HG02970 (cell line): ENCODE measurements around the gene SSU72.

Source experiments
- ATAC-seq: cut with Tn5 transposase; IDR thresholded peaks from one replicate; pipeline ENCODE4 v1.9.1; 2021; ENCODE audit warnings: mild to moderate bottlenecking, moderate library complexity, moderate number of reproducible peaks; ENCODE audit not compliant: unreplicated experiment, low FRiP score

The SSU72 gene

GRCh38 chr1:1574721-1575537 lies at the start of gene SSU72:
Gene SSU72, minus strand, starts transcription at chr1:1574863. Its CDS starts 306 bp downstream, at chr1:1574557.
- peak; percentile 82 for ATAC-seq

- ATAC-seq, result no peak
Observed at GRCh38 chr1:1623631-1624442, 49.2 kb upstream of the SSU72 start.

GRCh38 chr1:1623181-1623630 lies 48.5 kb upstream of the SSU72 start:
- ATAC-seq, result no peak

GRCh38 chr1:1622788-1623094 lies 48.1 kb upstream of the SSU72 start:
- ATAC-seq, result no peak

- ATAC-seq, result no peak
Observed at GRCh38 chr1:1622010-1622787, 47.5 kb upstream of the SSU72 start.

GRCh38 chr1:1621173-1622009 lies 46.7 kb upstream of the SSU72 start:
- no peak for ATAC-seq

- ATAC-seq, result no peak
Observed at GRCh38 chr1:1620433-1621139, 45.9 kb upstream of the SSU72 start.

- ATAC-seq, result no peak
Observed at GRCh38 chr1:1619917-1620361, 45.3 kb upstream of the SSU72 start.

GRCh38 chr1:1618396-1619068 lies 43.9 kb upstream of the SSU72 start:
- ATAC-seq, result no peak

GRCh38 chr1:1617925-1618324 lies 43.3 kb upstream of the SSU72 start:
- ATAC-seq, result no peak

- no peak for ATAC-seq
Observed at GRCh38 chr1:1617516-1617915, 42.9 kb upstream of the SSU72 start.

GRCh38 chr1:1616838-1617237 lies 42.2 kb upstream of the SSU72 start:
- ATAC-seq, result no peak

- peak; percentile 13 for ATAC-seq
Observed at GRCh38 chr1:1616045-1616790, 41.6 kb upstream of the SSU72 start.

- ATAC-seq, result peak; percentile 86
Observed at GRCh38 chr1:1615256-1616044, 40.8 kb upstream of the SSU72 start, which contains the start of gene MIB2. Gene MIB2, plus strand, starts transcription at chr1:1615500. Its CDS starts 7,953 bp downstream, at chr1:1623453.

GRCh38 chr1:1614954-1615255 lies 40.2 kb upstream of the SSU72 start:
- no peak for ATAC-seq

- ATAC-seq, result no peak
Observed at GRCh38 chr1:1614204-1614953, 39.7 kb upstream of the SSU72 start.
